Small intestine (tissue), 7 donors: Measurements from ENCODE around the gene TNFAIP8L1. TPM values are rescaled to one million over a fixed set of nuclear protein-coding genes. Genes with fewer than 3 reads are reported as not detected.

ENCODE experiments used
- DNase-seq, 2 donors: peaks; one replicate each; pipeline versions ENCODE4 v3.0.0 to v3.0.0-alpha.2; 2013
- FAIRE-seq: peaks from 2 replicates; lab custom pipeline; 2012; peaks lifted over from hg19 to GRCh38; lab: Jason Lieb, UNC
- H3K27ac ChIP-seq, 3 donors: one replicate each; pipeline ENCODE4 v1.5.1; 2013; ENCODE audit warnings: low read length in 2 of 3, mild to moderate bottlenecking in 2 of 3, control low read depth in 1 of 3, inconsistent platforms in 1 of 3, low read depth in 1 of 3, moderate library complexity in 1 of 3
- H3K27me3 ChIP-seq, 3 donors: one replicate each; pipeline ENCODE4 v1.6.1; 2013; ENCODE audit warnings: low read length in 3 of 3, inconsistent platforms in 1 of 3; ENCODE audit not compliant: control insufficient read depth in 3 of 3, insufficient read depth in 3 of 3
- H3K36me3 ChIP-seq, 3 donors: one replicate each; pipeline ENCODE4 v1.6.1; 2013; ENCODE audit warnings: low read length in 3 of 3, inconsistent platforms in 1 of 3, low read depth in 1 of 3, mild to moderate bottlenecking in 1 of 3, moderate library complexity in 1 of 3; ENCODE audit not compliant: control insufficient read depth in 3 of 3, insufficient read depth in 2 of 3
- H3K4me1 ChIP-seq, 3 donors: one replicate each; pipeline ENCODE4 v1.6.1; 2013; ENCODE audit warnings: low read length in 2 of 3, inconsistent platforms in 1 of 3, low read depth in 1 of 3, mild to moderate bottlenecking in 1 of 3, moderate library complexity in 1 of 3; ENCODE audit not compliant: control insufficient read depth in 3 of 3, insufficient read depth in 2 of 3
- H3K4me3 ChIP-seq, 3 donors: one replicate each; pipeline ENCODE4 v1.5.1; 2013; ENCODE audit warnings: low read length in 3 of 3, control low read depth in 1 of 3, inconsistent platforms in 1 of 3, low read depth in 1 of 3, mild to moderate bottlenecking in 1 of 3, moderate library complexity in 1 of 3
- H3K9me3 ChIP-seq, 2 donors: one replicate each; pipeline ENCODE4 v1.6.1; 2013; ENCODE audit warnings: low read depth in 1 of 2, low read length in 1 of 2; ENCODE audit not compliant: control insufficient read depth in 2 of 2, insufficient read depth in 1 of 2
- WGBS, 3 donors: extraction: QIAGEN DNeasy Blood & Tissue Kit; methylation state at CpG; one replicate each; pipeline ENCODE4 v1.1.7; 2013; 5-methylcytosine and 5-hydroxymethylcytosine counted together
- polyA plus RNA-seq, 4 donors: library from polyadenylated mRNA; stranded (reverse) in 3 of 4; unstranded in 1 of 4; fragments of 200-250 nt in 3 of 4; fragments of 120-200 nt in 1 of 4; gene quantifications; one replicate each; pipeline versions ENCODE4 v1.2.1 to v1.2.3, GENCODE V29; 2013
- donor health status: healthy with polysubstance abuse.
- donor health status: control.
- donor health status: control.
- donor health status: Bipolar disorder and iron deficiency.
- donor health status: healthy.

TNFAIP8L1 gene
- polyA plus RNA-seq, 4 donors: 8.9 to 24.6 (median 16.0) TPM

DNA sequence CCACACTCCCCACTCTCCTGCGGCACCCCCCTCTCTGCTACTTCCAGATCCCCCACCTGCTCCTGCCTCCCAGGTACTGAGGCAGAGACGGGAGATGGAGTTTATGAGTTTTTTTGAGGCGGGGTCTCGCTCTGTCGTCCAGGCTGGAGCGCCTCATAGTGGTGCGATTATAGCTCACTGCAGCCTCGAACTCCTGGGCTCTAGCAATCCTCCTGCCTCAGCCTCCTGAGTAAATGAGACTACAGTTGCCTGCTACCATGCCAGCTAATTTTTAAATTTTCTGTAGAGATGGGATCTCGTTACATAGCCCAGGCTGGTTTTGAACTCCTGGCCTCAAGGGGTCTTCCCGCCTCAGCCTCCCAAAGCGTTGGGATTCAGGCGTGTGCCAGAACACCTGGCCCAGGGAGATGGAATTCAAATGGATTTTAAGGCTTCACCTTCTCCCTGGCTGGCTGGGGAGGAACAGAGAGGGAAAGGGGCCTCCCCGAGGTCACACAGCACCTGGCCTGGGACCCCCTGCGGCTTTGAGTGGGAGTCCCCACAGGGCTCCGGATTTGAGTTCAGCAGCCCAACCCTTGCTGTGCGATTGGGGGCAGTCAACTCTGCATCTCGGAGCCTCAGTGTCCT, 19.5 kb upstream of the TNFAIP8L1 start:
- WGBS, 3 donors: 70 to 75% (median 71%) methylated on average over 17 of the region's 17 CpGs
- peaks cover 0 to 14% (median 6%) of the 10 kb centered on the region in 3 donors for H3K27me3 ChIP-seq
- no peaks in the 10 kb centered on the region for H3K9me3 ChIP-seq
- no peak overlapping the region for H3K27ac ChIP-seq
- no peaks in the 10 kb centered on the region for H3K36me3 ChIP-seq
- H3K4me1 ChIP-seq: no peaks in the 10 kb centered on the region
- FAIRE-seq (no peak), DNase-seq (no peak)
- H3K4me3 ChIP-seq: no peak overlapping the region

- no peak for DNase-seq
- WGBS, 3 donors: 57 to 62% (median 58%) methylated on average over 2 of the region's 2 CpGs
- H3K4me3 ChIP-seq: no peak overlapping the region
- FAIRE-seq: no peak
- no peak overlapping the region for H3K27ac ChIP-seq
- no peaks in the 10 kb centered on the region for H3K36me3 ChIP-seq
- no peaks in the 10 kb centered on the region for H3K9me3 ChIP-seq
- H3K27me3 ChIP-seq: peaks cover 0 to 14% (median 6%) of the 10 kb centered on the region in 3 donors
- H3K4me1 ChIP-seq: no peaks in the 10 kb centered on the region
Measured at GRCh38 chr19:4620675-4621074, 18.6 kb upstream of the TNFAIP8L1 start.

- Histone ChIP-seq H3K9me3 (peaks cover 0 to 1% of the 10 kb centered on the region in 2 donors), H3K36me3 (no peaks in the 10 kb centered on the region), H3K27me3 (peaks cover 0 to 14% (median 4%) of the 10 kb centered on the region in 3 donors), H3K27ac (no peak overlapping the region), H3K4me3 (no peak overlapping the region), H3K4me1 (no peaks in the 10 kb centered on the region)
- 16 to 36% (median 30%) methylated on average over 12 of the region's 12 CpGs for WGBS, 3 donors
- no peak for DNase-seq
- no peak for FAIRE-seq
Measured at GRCh38 chr19:4622695-4623421, 16.5 kb upstream of the TNFAIP8L1 start.

DNA sequence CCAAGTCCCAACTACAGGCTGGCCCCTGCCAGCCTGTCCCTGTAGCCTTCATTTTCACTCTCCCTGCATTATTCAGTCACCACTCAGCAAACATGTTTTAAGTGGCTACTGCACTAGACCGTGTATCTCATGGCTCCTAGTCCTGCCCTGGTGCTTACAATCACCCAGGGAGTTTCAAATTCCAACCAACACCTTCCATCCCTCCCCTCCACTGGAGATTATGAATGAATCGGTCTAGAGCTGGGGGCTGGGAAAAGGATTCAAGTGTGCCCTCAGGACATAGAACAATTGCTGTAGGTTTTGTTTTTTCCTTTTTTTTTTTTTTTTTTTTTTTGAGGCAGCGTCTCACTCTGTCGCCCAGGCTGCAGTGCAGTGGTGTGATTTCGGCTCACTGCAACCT, 15.0 kb upstream of the TNFAIP8L1 start:
- peaks cover 0 to 14% (median 2%) of the 10 kb centered on the region in 3 donors for H3K27me3 ChIP-seq
- no peak for FAIRE-seq

GRCh38 chr19:4624733-4625362, 14.5 kb upstream of the TNFAIP8L1 start:
- FAIRE-seq: no peak

More for the DNA sequence above, 15.0 kb upstream of the TNFAIP8L1 start:
- no peak overlapping the region for H3K27ac ChIP-seq
- DNase-seq: no peak
- 75 to 85% (median 82%) methylated on average over 3 to 5 of the region's 5 CpGs for WGBS, 3 donors
- H3K4me1 ChIP-seq: no peaks in the 10 kb centered on the region
- H3K9me3 ChIP-seq: peaks cover 0 to 2% of the 10 kb centered on the region in 2 donors
- no peak overlapping the region for H3K4me3 ChIP-seq
- H3K36me3 ChIP-seq: no peaks in the 10 kb centered on the region

GRCh38 chr19:4633140-4633967, 6.0 kb upstream of the TNFAIP8L1 start:
- peaks cover 0 to 10% (median 0%) of the 10 kb centered on the region in 3 donors for H3K4me1 ChIP-seq
- H3K27me3 ChIP-seq: peaks cover 0 to 11% (median 0%) of the 10 kb centered on the region in 3 donors
- DNase-seq: peak; percentile 56 to 61
- H3K36me3 ChIP-seq: no peaks in the 10 kb centered on the region
- H3K27ac ChIP-seq: peak overlapping the region in 1 of 3 donors; percentile 5
- no peak for FAIRE-seq
- 29 to 42% (median 34%) methylated on average over 14 of the region's 14 CpGs for WGBS, 3 donors
- no peaks in the 10 kb centered on the region for H3K9me3 ChIP-seq
- H3K4me3 ChIP-seq: no peak overlapping the region

More at GRCh38 chr19:4624733-4625362, 14.5 kb upstream of the TNFAIP8L1 start:
- peak in 1 of 2 donors; percentile 24 for DNase-seq
- peaks cover 0 to 12% (median 2%) of the 10 kb centered on the region in 3 donors for H3K27me3 ChIP-seq
- H3K4me1 ChIP-seq: no peaks in the 10 kb centered on the region
- 32 to 45% (median 41%) methylated on average over 6 of the region's 6 CpGs for WGBS, 3 donors
- no peaks in the 10 kb centered on the region for H3K36me3 ChIP-seq
- H3K27ac ChIP-seq: no peak overlapping the region
- peaks cover 0 to 2% of the 10 kb centered on the region in 2 donors for H3K9me3 ChIP-seq
- H3K4me3 ChIP-seq: no peak overlapping the region

GRCh38 chr19:4635754-4636116, 3.6 kb upstream of the TNFAIP8L1 start:
- peak in 1 of 2 donors; percentile 36 for DNase-seq
- H3K27ac ChIP-seq: no peak overlapping the region
- WGBS, 3 donors: 19 to 38% (median 27%) methylated on average over 10 to 13 of the region's 13 CpGs

More at GRCh38 chr19:4635754-4636116, 3.6 kb upstream of the TNFAIP8L1 start:
- Histone ChIP-seq H3K9me3 (no peaks in the 10 kb centered on the region), H3K27me3 (peaks cover 0 to 11% (median 0%) of the 10 kb centered on the region in 3 donors), H3K4me3 (peak overlapping the region; percentile 19 to 55 (median 45)), H3K36me3 (no peaks in the 10 kb centered on the region), H3K4me1 (peaks cover 0 to 25% (median 0%) of the 10 kb centered on the region in 3 donors)
- FAIRE-seq: no peak
